Loucy (cell line): Measurements from ENCODE around the gene CDK5R2.

Experiments
- CTCF ChIP-seq: fragments of 200-600 bp; sonication (generic); conservative IDR thresholded peaks from 2 replicates; pipeline ENCODE4 v1.5.1; 2014; ENCODE audit warnings: mild to moderate bottlenecking, antibody characterized with exemption, low read length
- EZH2phosphoT487 ChIP-seq: fragments of 200-600 bp; IDR thresholded peaks from 2 replicates; pipeline ENCODE4 v1.6.1; 2018; ENCODE audit warnings: antibody characterized with exemption, mild to moderate bottlenecking, moderate library complexity, borderline replicate concordance

DNA sequence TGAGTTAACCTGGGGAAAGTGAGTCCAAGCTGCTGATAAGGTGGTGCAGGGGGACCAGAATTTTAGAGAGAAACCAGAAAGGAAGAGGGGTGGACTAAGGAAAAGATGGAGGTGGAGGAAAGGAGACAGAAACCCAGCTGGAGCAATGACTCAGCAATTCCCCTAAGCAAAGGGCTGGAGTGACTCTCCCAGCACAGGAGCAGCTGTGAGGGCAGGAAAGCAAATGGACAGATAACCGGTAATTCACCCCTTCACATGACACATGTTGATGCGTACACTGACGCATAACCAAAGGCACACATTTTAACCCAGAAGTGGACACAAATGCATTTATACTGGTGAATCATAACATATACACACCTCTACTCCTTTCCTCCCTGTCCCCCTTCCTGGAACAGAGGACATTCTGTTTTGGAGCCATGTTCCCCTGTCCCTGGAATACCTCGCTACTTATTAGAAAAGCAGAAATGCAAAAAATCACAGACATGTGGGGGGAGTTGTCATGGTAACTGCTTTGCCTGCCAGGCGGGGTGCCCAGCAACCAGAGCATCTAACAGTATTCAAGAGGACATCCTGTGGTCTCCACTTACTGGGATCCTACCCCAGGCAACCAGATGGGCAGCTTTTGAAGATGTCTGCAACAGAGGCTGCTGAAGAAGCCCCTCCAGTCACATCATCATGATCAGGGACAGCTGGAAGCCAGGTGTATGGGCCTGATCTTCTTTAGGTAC, 4.7 kb downstream of the CDK5R2 start:
- TF ChIP-seq CTCF: no peak
- TF ChIP-seq EZH2phosphoT487: no peak
